GM12892 (cell line): ENCODE results near the gene MAP2K1.
"Not testable (repeated sequence)": the region's sequence is repeated elsewhere in the genome, so short reads cannot be mapped to it uniquely, and the experiment has no call there.

Experiments
- POLR2A ChIP-seq: IDR thresholded peaks from 2 replicates; pipeline ENCODE4 v1.6.1; 2011; ENCODE audit warnings: low read depth, low read length, control low read depth
- POLR2AphosphoS5 ChIP-seq: IDR thresholded peaks from 2 replicates; pipeline ENCODE4 v1.6.1; 2011; ENCODE audit warnings: low read depth, low read length, control low read depth

DNA sequence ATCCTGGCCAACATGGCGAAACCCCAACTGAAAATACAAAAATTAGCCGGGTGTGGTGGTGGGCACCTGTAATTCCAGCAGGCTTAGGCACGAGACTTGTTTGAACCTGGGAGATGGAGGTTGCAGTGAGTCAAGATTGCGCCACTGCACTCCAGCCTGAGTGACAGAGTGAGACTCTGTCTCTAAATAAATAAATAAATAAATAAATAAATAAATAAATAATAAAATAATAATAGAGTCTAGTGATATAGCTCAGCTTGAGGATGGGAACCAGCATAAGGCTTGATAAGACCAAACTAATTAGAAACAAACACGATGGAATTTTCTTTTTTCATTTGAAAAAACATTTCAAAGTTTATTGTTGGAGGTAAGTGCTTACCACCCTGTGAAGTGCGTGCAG is 74.6 kb downstream of the MAP2K1 start:
- TF ChIP-seq POLR2A, POLR2AphosphoS5: not testable (repeated sequence)
